ENCODE data around the gene SLC22A9.
"Not testable (repeated sequence)": the region's sequence is repeated elsewhere in the genome, so short reads cannot be mapped to it uniquely, and the experiment has no call there.

Gene SLC22A9

DNA sequence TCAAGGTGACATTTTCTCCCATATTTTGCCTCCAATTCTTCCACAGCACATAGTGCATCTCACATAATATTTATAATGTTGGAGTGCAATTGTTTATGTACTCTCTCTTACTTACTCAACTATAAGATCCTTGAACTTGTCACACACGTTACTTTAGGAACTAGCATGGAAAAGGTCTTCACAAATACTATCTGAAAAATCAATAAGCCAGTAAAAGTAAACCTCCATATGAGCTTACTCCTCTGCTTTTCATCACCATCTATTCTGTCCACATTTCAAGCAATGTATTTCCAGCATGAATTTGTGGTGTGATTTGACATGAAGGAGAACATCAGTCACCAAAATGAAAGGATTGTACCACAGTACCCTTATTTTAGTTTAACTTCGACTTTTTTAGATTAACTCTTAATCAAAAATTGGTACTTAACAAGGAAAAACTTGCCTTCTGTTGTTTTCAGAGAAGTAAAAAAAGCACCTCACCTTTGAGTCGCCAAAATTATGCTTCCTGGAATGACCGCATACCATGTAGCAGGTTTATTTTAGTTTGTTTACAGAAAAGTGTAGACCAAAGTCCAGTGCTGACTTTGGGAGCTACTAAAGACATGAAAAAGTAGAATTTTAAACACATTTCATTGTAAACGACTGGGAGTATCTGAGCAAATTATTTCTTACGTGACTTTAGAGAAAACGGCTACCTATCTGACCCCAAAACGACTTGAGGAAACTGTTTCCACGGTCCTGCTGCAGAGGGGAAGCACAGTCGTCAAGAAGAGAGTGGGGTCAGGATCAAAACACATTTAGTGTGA lies at the start of gene SLC22A9:
Gene SLC22A9, plus strand, starts transcription at position 621 of the 806 bp plus-strand sequence. CDS start 272 bp downstream, outside the sequence.
- TF ChIP-seq, protein P1, sequence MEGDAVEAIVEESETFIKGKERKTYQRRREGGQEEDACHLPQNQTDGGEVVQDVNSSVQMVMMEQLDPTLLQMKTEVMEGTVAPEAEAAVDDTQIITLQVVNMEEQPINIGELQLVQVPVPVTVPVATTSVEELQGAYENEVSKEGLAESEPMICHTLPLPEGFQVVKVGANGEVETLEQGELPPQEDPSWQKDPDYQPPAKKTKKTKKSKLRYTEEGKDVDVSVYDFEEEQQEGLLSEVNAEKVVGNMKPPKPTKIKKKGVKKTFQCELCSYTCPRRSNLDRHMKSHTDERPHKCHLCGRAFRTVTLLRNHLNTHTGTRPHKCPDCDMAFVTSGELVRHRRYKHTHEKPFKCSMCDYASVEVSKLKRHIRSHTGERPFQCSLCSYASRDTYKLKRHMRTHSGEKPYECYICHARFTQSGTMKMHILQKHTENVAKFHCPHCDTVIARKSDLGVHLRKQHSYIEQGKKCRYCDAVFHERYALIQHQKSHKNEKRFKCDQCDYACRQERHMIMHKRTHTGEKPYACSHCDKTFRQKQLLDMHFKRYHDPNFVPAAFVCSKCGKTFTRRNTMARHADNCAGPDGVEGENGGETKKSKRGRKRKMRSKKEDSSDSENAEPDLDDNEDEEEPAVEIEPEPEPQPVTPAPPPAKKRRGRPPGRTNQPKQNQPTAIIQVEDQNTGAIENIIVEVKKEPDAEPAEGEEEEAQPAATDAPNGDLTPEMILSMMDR (IDR thresholded peaks at IDR 0.05), result no peak
- Histone ChIP-seq H3K79me2 (no peaks in the 10 kb centered on the region), H3K27me3 (ENCODE audit: control insufficient read depth, insufficient read depth, low read length) (no peaks in the 10 kb centered on the region), H3K9me3 (ENCODE audit: control insufficient read depth, low read length) (no peaks in the 10 kb centered on the region), H3K36me3 (ENCODE audit: control insufficient read depth, insufficient read depth, low read length) (no peaks in the 10 kb centered on the region), H3K27ac (no peak within 1 kb of the TSS), H3K4me2 (ENCODE audit: low read length) (no peak within 1 kb of the TSS), H3K4me1 (no peaks in the 10 kb centered on the region), H3K9ac (no peak within 1 kb of the TSS), H2AFZ (no peak within 1 kb of the TSS), H3K4me3 (ENCODE audit: low read depth, low read length) (no peak within 1 kb of the TSS)

DNA sequence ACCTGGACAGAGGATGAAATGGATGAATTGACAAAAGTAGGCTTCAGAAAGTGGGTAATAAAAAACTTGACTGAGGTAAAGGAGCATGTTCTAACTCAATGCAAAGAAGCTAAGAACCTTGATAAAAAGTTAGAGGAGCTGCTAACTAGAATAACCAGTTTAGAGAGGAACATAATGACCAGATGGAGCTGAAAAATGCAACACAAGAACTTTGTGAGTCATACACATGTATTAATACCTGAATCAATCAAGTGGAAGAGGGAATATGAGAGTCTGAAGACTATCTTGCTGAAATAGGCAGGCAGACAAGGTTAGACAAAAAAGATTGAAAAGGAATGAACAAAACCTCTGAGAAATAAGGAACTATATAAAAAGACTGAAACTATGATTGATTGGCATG lies 47.9 kb upstream of the SLC22A9 start:
- H3K4me1 ChIP-seq, result no peaks in the 10 kb centered on the region
- TF ChIP-seq, protein P1 (IDR thresholded peaks at IDR 0.05), result no peak
- no peak overlapping the region for H3K9ac ChIP-seq
- H3K4me2 ChIP-seq (ENCODE audit: low read length), result no peak overlapping the region
- no peaks in the 10 kb centered on the region for H3K79me2 ChIP-seq
- H3K36me3 ChIP-seq (ENCODE audit: control insufficient read depth, insufficient read depth, low read length), result no peaks in the 10 kb centered on the region
- no peaks in the 10 kb centered on the region for H3K9me3 ChIP-seq (ENCODE audit: control insufficient read depth, low read length)
- H2AFZ ChIP-seq, result no peak overlapping the region
- no peak overlapping the region for H3K27ac ChIP-seq
- no peak overlapping the region for H3K4me3 ChIP-seq (ENCODE audit: low read depth, low read length)
- H3K27me3 ChIP-seq (ENCODE audit: control insufficient read depth, insufficient read depth, low read length), result no peaks in the 10 kb centered on the region

DNA sequence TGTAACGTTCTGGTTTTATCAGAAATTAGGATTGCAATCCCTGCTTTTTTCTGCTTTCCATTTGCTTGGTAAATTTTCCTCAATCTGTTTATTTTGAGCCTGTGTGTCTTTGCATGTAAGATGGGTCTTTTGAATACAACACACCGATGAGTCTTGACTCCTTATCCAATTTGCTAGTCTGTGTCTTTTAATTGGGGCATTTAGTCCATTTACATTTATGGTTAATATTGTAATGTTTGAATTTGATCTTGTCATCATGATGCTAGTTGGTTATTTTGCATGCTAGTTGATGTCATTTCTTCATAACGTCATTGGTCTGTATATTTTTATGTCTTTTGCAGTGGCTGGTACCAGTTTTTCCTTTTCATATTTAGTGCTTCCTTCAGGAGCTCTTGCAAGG lies 34.5 kb upstream of the SLC22A9 start:
- H3K9me3 ChIP-seq (ENCODE audit: control insufficient read depth, low read length); H2AFZ ChIP-seq; H3K79me2 ChIP-seq; H3K27me3 ChIP-seq (ENCODE audit: control insufficient read depth, insufficient read depth, low read length); H3K9ac ChIP-seq; H3K36me3 ChIP-seq (ENCODE audit: control insufficient read depth, insufficient read depth, low read length); H3K4me2 ChIP-seq (ENCODE audit: low read length); H3K4me1 ChIP-seq; H3K4me3 ChIP-seq (ENCODE audit: low read depth, low read length); H3K27ac ChIP-seq: not testable (repeated sequence)

DNA sequence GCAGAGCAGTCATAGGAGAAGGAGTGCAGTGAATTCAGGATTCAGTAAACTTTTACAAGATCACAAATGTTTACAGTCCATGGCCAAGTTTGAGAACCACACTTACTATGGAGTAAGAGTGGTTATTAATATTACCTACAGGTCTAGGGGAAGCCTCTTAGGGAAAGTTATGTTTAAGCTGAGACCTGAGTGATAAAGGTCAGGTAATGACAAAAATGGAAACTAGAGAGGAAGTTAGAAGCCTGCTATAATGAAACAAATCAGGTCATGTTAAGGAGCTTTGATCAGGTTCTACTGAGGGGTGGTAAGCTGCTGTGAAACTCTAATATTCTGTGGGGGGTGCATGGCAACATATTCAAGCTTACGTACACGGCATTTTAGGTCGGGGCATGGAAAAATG lies 32.5 kb upstream of the SLC22A9 start:
- Histone ChIP-seq H3K79me2 (no peaks in the 10 kb centered on the region), H3K4me2 (ENCODE audit: low read length) (no peak overlapping the region), H3K9me3 (ENCODE audit: control insufficient read depth, low read length) (no peaks in the 10 kb centered on the region), H3K9ac (no peak overlapping the region), H3K27ac (no peak overlapping the region), H2AFZ (no peak overlapping the region), H3K27me3 (ENCODE audit: control insufficient read depth, insufficient read depth, low read length) (no peaks in the 10 kb centered on the region), H3K4me3 (ENCODE audit: low read depth, low read length) (no peak overlapping the region), H3K36me3 (ENCODE audit: control insufficient read depth, insufficient read depth, low read length) (no peaks in the 10 kb centered on the region), H3K4me1 (no peaks in the 10 kb centered on the region)
- TF ChIP-seq, protein P1 (IDR thresholded peaks at IDR 0.05), result no peak

DNA sequence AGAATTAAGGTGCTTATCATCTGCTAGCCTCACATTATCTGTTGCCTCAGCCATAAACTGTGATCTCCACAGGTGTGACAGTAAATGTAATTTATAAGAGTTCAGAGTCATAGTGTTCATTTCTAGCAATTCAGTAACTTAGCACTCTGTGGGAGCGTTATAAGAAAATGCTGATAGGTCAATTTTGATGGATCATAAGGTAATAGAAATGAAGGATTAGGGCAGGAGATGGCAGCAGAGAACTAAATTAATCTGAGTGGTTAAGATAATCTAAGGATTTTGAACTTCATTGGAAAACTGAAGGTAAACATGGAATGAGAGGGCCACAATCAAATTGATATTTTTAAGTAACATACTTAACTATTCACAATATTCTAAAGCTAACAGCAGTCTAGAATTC lies 26.5 kb upstream of the SLC22A9 start:
- no peak overlapping the region for H2AFZ ChIP-seq
- TF ChIP-seq, protein P1 (IDR thresholded peaks at IDR 0.05), result no peak
- H3K9ac ChIP-seq, result no peak overlapping the region
- no peak overlapping the region for H3K27ac ChIP-seq
- H3K79me2 ChIP-seq, result no peaks in the 10 kb centered on the region
- no peak overlapping the region for H3K4me3 ChIP-seq (ENCODE audit: low read depth, low read length)
- no peak overlapping the region for H3K4me2 ChIP-seq (ENCODE audit: low read length)
- H3K27me3 ChIP-seq (ENCODE audit: control insufficient read depth, insufficient read depth, low read length), result no peaks in the 10 kb centered on the region
- no peaks in the 10 kb centered on the region for H3K9me3 ChIP-seq (ENCODE audit: control insufficient read depth, low read length)
- no peaks in the 10 kb centered on the region for H3K4me1 ChIP-seq
- H3K36me3 ChIP-seq (ENCODE audit: control insufficient read depth, insufficient read depth, low read length), result no peaks in the 10 kb centered on the region

Measured in parathyroid adenoma (tissue), 2 donors.